ENCODE measurements around the gene PRKAR1B.

PRKAR1B gene

GRCh38 chr7:668139-668931 lies 58.7 kb downstream of the PRKAR1B start (continued):
- TF ChIP-seq INSM2 (tag by site-specific recombination; IDR thresholded peaks at IDR 0.05) = no peak
- no peak for TF ChIP-seq ZNF514 (tag by site-specific recombination; IDR thresholded peaks at IDR 0.05)
- no peak for TF ChIP-seq ZNF133 (tag by site-specific recombination; IDR thresholded peaks at IDR 0.05)
- no peak for TF ChIP-seq GLIS1 (tag by site-specific recombination; IDR thresholded peaks at IDR 0.05)
- no peak for TF ChIP-seq HIC1 (tag by site-specific recombination; IDR thresholded peaks at IDR 0.05)

DNA sequence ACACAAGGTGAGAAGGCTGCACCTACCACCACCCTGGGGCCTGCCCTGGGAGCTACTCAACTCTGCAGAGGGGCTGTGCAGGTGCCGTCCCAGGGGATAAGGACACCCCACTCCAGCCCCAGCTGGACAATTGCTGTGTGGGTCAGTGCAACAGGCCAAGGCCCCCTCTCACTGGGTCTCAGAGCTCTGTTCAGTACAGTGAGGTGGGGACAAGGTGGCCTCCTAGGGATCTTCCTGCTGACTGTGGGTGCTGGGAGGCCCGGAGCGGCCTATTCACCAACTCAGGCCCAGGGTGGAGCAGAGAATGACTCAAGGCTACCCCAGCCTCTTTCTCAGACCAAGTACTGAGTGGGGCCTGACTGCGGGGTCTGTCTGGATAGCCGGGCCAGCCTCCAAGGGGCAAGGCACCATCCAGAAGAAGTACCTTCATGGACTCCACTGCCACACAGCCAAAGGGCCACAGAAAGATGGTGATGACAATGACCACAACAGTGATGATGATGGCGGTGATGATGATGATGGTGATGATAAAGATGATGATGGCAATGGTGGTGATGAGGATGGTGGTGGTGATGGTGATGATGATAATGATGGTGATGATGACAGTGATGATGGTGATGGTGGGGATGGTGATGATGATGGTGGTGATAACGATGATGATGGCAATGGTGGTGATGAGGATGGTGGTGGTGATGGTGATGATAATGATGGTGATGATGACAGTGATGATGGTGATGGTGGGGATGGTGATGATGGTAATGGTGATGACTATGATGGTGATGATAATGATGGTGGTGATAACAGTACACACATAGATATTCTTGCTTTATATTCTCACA lies 60.4 kb downstream of the PRKAR1B start:
- no peaks in the 10 kb centered on the region for H3K9me3 ChIP-seq (ENCODE audit: control insufficient read depth, insufficient read depth, low read depth, low read length)
- H3K4me1 ChIP-seq (ENCODE audit: control insufficient read depth, insufficient read depth, low read length) = no peaks in the 10 kb centered on the region
- TF ChIP-seq ZNF658 (tag by site-specific recombination; IDR thresholded peaks at IDR 0.05) (peak; percentile 85; the same call in 1 of the 2 replicates), ZNF513 (tag by site-specific recombination; IDR thresholded peaks at IDR 0.05) (peak; percentile 99), INSM2 (tag by site-specific recombination; IDR thresholded peaks at IDR 0.05) (no peak)
- peaks cover 0 to 3% of the 10 kb centered on the region in 2 experiments; a peak in 2 of 3 replicates for H3K36me3 ChIP-seq (ENCODE audit: control insufficient read depth in 2 of 2, insufficient read depth in 1 of 2, low read length in 2 of 2)
- H3K4me3 ChIP-seq (ENCODE audit: low read depth, low read length) = no peak overlapping the region
- CTCF ChIA-PET = interaction anchor here (0.7 kb wide), 1 partner anchor 13 kb away, joined by 3 read pairs; no protein-coding TSS in a partner anchor
- POLR2A ChIA-PET = no interaction called here
- H3K27ac ChIP-seq (ENCODE audit: extremely low read depth, low read depth, low read length) = no peak overlapping the region

GRCh38 chr7:665736-666453 lies 61.2 kb downstream of the PRKAR1B start:
- POLR2A ChIA-PET = no interaction called here
- Histone ChIP-seq H3K27ac (ENCODE audit: extremely low read depth, low read depth, low read length) (no peak overlapping the region), H3K36me3 (ENCODE audit: control insufficient read depth in 2 of 2, insufficient read depth in 1 of 2, low read length in 2 of 2) (peaks cover 0 to 3% of the 10 kb centered on the region in 2 experiments; a peak in 2 of 3 replicates), H3K4me3 (ENCODE audit: low read depth, low read length) (no peak overlapping the region), H3K9me3 (ENCODE audit: control insufficient read depth, insufficient read depth, low read depth, low read length) (no peaks in the 10 kb centered on the region), H3K4me1 (ENCODE audit: control insufficient read depth, insufficient read depth, low read length) (no peaks in the 10 kb centered on the region)
- CTCF ChIA-PET = interaction anchor here (0.6 to 0.7 kb wide), 2 partner anchors 12 to 14 kb away, joined by 3 read pairs; no protein-coding TSS in a partner anchor
- no peak for TF ChIP-seq ZEB2 (tag by site-specific recombination; IDR thresholded peaks at IDR 0.05)
- TF ChIP-seq ZFP41 (tag by site-specific recombination; IDR thresholded peaks at IDR 0.05; ENCODE audit: borderline replicate concordance) = no peak
- TF ChIP-seq ZNF473 (tag by site-specific recombination; IDR thresholded peaks at IDR 0.05) = no peak
- TF ChIP-seq, protein P1, sequence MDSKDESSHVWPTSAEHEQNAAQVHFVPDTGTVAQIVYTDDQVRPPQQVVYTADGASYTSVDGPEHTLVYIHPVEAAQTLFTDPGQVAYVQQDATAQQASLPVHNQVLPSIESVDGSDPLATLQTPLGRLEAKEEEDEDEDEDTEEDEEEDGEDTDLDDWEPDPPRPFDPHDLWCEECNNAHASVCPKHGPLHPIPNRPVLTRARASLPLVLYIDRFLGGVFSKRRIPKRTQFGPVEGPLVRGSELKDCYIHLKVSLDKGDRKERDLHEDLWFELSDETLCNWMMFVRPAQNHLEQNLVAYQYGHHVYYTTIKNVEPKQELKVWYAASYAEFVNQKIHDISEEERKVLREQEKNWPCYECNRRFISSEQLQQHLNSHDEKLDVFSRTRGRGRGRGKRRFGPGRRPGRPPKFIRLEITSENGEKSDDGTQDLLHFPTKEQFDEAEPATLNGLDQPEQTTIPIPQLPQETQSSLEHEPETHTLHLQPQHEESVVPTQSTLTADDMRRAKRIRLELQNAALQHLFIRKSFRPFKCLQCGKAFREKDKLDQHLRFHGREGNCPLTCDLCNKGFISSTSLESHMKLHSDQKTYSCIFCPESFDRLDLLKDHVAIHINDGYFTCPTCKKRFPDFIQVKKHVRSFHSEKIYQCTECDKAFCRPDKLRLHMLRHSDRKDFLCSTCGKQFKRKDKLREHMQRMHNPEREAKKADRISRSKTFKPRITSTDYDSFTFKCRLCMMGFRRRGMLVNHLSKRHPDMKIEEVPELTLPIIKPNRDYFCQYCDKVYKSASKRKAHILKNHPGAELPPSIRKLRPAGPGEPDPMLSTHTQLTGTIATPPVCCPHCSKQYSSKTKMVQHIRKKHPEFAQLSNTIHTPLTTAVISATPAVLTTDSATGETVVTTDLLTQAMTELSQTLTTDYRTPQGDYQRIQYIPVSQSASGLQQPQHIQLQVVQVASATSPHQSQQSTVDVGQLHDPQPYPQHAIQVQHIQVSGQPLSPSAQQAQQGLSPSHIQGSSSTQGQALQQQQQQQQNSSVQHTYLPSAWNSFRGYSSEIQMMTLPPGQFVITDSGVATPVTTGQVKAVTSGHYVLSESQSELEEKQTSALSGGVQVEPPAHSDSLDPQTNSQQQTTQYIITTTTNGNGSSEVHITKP (tag by site-specific recombination; IDR thresholded peaks at IDR 0.05) = no peak
- TF ChIP-seq ZNF610 (tag by site-specific recombination; IDR thresholded peaks at IDR 0.05; ENCODE audit: borderline replicate concordance) = no peak
- TF ChIP-seq ZFP69B (tag by site-specific recombination; IDR thresholded peaks at IDR 0.05) = no peak
- TF ChIP-seq RBAK (tag by site-specific recombination; IDR thresholded peaks at IDR 0.05) = no peak
- no peak for TF ChIP-seq ZNF624 (tag by site-specific recombination; IDR thresholded peaks at IDR 0.05)
- TF ChIP-seq ZXDB (tag by site-specific recombination; IDR thresholded peaks at IDR 0.05) = no peak
- TF ChIP-seq KLF10 (tag by site-specific recombination; IDR thresholded peaks at IDR 0.05) = no peak
- TF ChIP-seq SETDB1 (IDR thresholded peaks at IDR 0.05; ENCODE audit: insufficient read length, low read length) = no peak
